GM19025 (cell line): Measurements from ENCODE around the gene CHST11.

Experiments used
- ATAC-seq: cut with Tn5 transposase; IDR thresholded peaks from one replicate; pipeline ENCODE4 v1.9.1; 2021; ENCODE audit warnings: mild to moderate bottlenecking, low read depth, moderate library complexity; ENCODE audit not compliant: unreplicated experiment

Gene CHST11

GRCh38 chr12:104456417-104456949, at the start of gene CHST11:
Gene CHST11 (plus strand): TSS chr12:104456948.
- ATAC-seq = peak; percentile 74

- no peak for ATAC-seq
These were observed 49.3 kb upstream of the CHST11 start for GRCh38 chr12:104407438-104407837.

DNA sequence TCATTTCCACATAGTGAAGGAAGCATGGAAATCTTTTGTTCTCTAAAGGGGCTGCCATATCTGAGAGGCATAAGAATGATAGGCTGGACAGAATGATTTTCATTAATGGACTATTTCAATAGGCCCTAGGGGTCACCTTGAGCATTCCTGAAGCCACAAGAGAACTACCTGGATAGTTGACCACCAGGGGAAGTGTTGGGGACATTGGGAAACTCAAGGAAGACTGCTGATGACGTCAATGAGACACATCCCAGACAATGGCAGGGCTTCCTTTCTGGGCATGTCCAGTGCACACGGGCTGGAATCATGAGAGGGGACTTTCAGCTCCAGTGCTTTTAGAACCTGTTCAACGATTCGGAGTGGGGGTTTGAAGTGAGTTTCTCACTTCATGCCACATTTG, 48.8 kb upstream of the CHST11 start:
- no peak for ATAC-seq

DNA sequence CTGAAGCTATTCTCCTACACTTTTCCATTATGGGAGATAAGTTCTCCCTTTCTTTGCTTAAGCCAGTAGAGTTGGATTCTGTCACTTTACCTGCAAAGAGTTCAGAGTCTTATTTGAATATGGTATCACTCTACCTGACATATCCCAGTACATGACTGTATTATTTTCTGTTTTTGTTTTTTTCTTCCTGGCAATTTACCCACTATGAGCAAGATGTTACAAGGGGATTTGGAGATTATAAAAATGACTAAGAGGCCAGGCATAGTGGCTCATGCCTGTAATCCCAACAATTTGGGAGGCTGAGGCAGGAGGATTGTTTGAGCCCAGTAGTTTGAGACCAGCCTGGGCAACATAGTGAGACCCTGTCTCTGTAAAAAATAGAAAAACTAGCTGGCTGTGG, 46.4 kb upstream of the CHST11 start:
- ATAC-seq = no peak

- no peak for ATAC-seq
These were observed 46.0 kb upstream of the CHST11 start for GRCh38 chr12:104410786-104411185.

- ATAC-seq = no peak
These were observed 44.7 kb upstream of the CHST11 start for GRCh38 chr12:104411826-104412641.

DNA sequence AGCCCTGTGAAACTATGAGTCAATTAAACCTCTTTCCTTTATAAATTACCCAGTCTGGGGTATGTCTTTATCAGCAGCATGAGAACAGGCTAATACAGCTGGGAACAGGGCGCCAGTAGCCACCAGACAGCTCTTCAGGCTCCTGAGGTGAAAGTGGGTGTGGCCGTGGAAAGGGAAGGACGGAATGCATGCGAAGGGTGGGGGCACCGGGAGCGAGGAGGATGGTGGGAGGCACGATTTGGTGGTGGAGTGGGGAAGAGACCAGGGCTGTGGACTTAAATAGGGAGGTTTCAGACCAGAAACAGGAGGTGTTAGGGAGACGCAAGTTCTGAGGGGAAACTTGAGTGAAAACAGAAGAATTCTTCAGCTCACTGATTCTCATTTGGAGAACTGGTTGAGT, 44.1 kb upstream of the CHST11 start:
- no peak for ATAC-seq

- ATAC-seq = no peak
These were observed 43.4 kb upstream of the CHST11 start for GRCh38 chr12:104413330-104413729.

- ATAC-seq = no peak
These were observed 42.0 kb upstream of the CHST11 start for GRCh38 chr12:104414581-104415341.

DNA sequence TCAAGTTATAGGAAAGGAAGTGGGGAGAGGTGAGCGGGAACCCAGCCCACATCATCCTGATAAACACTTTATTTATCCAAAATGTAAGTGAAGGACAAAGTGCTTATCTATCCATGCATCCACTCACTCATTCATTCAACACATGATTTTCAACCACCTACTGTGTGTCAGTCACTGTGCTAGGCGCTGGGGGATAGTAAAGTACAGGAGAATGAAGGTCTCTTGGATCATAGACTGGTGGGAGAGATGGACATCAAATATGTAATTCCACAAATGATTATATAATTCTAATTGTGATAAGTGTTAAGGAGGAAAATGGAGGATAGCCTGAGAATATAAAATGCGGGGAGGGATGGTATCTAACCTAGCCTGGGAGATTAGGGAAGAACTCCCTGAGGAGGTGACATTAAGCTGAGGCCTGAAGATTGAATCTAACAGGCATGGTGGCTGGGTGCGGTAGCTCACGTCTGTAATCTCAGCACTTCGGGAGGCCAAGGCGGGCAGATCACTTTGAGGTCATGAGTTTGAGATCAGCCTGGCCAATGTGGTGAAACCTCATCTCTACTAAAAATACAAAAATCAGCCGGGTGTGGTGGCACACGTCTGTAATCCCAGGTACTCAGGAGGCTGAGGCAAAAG, 41.3 kb upstream of the CHST11 start:
- ATAC-seq = no peak

- ATAC-seq = no peak
These were observed 40.6 kb upstream of the CHST11 start for GRCh38 chr12:104416136-104416535.

DNA sequence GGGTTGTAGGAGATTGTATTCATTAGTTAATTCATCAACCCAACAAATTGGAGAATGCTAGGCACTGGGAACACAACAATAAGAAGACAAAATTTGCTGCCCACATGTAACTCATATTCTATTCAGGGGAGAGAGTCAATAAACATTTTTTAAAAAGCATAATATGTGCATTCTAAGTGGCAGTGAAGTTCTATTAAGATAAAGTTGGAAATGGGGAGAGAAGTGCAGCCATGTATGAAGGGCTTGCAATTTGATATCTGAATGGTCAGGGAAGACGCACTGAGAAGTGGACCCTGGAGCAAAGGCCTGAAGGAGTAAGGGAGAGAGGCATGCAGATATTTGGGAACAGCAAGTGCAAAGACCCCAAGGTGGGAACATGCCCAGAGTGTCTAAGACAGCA, 40.2 kb upstream of the CHST11 start:
- ATAC-seq = no peak

- ATAC-seq = no peak
These were observed 37.0 kb upstream of the CHST11 start for GRCh38 chr12:104419717-104420116.

GRCh38 chr12:104420868-104421267, 35.9 kb upstream of the CHST11 start:
- no peak for ATAC-seq

GRCh38 chr12:104421343-104421742, 35.4 kb upstream of the CHST11 start:
- no peak for ATAC-seq

GRCh38 chr12:104422441-104422840, 34.3 kb upstream of the CHST11 start:
- ATAC-seq = no peak

DNA sequence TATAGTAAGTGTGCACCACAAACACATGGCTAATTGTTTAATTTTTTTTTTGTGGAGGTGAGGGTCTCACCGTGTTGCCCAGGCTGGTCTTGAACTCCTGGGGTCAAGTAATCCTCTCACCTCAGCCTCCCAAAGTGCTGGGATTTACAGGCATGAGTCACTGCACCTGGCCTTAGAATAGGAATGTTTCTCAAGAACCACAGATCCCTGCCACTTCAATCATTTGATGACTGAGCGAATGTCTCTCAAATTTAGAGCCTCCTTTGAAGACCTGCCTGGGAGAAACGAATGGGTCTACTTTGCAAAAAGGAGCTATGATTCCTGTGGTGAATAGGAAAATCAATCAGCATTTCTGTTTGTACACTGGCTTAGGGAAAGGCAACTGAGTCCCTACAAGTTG, 33.5 kb upstream of the CHST11 start:
- ATAC-seq = no peak

DNA sequence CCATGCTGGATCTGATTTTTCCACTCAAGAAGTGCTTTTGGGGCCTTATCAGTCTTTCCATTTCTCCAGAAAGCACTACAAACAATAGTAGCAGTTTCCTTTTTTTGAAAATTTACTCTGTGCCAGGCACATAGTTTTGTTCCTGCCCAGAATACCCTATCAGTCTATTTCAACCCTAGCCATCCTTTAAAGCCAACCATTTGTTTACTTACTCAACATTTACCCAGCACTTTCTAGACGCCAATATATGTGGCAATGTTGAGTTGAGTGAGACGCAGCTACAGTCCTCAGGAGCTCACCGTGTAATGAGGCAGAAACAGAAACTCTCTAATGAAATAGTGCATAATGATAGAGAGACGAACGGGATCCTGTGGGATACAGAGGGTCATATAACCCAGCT, 32.9 kb upstream of the CHST11 start:
- no peak for ATAC-seq

DNA sequence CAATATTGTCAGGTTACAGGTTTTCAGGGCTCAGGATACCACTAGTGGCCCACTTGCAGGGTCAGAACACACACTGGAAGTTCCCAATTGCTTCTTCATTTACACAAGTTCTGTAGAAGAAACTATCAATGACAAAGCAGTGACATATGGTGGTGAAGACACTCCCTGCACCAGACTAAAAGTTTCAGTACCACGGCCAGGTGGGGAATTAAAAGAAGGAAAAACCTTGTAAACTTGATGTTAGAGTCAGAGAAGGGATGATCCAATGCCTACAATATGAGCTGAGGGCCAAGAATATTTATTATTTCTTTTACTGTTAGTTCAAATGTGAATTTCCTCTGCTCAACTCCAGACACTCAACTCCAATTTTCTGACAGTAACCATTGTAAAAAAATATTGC, 31.8 kb upstream of the CHST11 start:
- no peak for ATAC-seq

DNA sequence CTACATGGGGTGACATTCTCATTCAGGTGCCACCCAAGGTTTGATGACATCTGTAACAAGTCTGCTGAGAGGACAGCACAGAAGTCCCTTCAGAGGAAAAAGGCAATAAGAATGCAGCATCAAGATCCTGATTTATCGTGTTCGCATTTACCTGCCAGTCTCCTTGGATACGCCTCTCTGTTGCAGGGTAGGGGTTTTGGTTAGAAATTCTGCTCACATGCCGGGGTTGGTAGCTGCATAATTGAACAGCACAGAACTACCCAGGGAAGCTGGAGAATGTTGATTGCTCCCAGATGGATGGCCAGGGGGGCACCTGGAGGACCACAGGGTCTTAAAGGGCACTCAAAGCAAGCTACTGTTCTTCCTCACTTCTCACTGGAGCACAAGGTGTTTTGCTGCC, 31.1 kb upstream of the CHST11 start:
- no peak for ATAC-seq

GRCh38 chr12:104426926-104427546, 29.7 kb upstream of the CHST11 start:
- ATAC-seq = no peak
